MCF 10A (cell line): ENCODE data around the gene SLFN12L. TPM values are rescaled to one million over a fixed set of nuclear protein-coding genes. Genes with fewer than 3 reads are reported as not detected.
A peak's percentile ranks its signal among the peaks of the same experiment; 100 is the strongest.
"Not testable (repeated sequence)": the region's sequence is repeated elsewhere in the genome, so short reads cannot be mapped to it uniquely, and the experiment has no call there.

Experiments used
- BruUV-seq: library from RNA; stranded (reverse); fragments of 400-500 nt; replicated peaks from 2 replicates; lab custom pipeline; 2021; lab: Mats Ljungman, UMichigan
- CTCF ChIA-PET: fragments of 300-600 bp; sonication (Branson Sonifier 250); formaldehyde crosslinking; extraction: SDS; loops from one replicate; lab custom pipeline; 2021; ENCODE audit warnings: antibody characterized with exemption, inconsistent platforms; lab: Yijun Ruan, JAX
- POLR2A ChIA-PET: fragments of 300-600, 350-650 bp; sonication (Branson Sonifier 250); formaldehyde crosslinking; extraction: SDS; loops from one replicate; lab custom pipeline; 2020; ENCODE audit warnings: antibody characterized with exemption, inconsistent platforms; lab: Yijun Ruan, JAX
- DNase-seq: peaks from one replicate; pipeline ENCODE4 v3.0.0-alpha.2; 2018; ENCODE audit not compliant: unreplicated experiment
- H3K27ac Mint-ChIP-seq: one replicate; pipeline ENCODE4 v1.8.0; 2022; ENCODE audit warnings: mild to moderate bottlenecking, low read depth, mixed read lengths; ENCODE audit not compliant: unreplicated experiment
- H3K27me3 Mint-ChIP-seq: one replicate; pipeline ENCODE4 v1.8.0; 2022; ENCODE audit warnings: mixed read lengths; ENCODE audit not compliant: insufficient read depth, unreplicated experiment
- H3K36me3 Mint-ChIP-seq: one replicate; pipeline ENCODE4 v1.8.0; 2022; ENCODE audit warnings: mild to moderate bottlenecking, moderate library complexity, mixed read lengths; ENCODE audit not compliant: insufficient read depth, unreplicated experiment
- H3K4me1 Mint-ChIP-seq: one replicate; pipeline ENCODE4 v1.8.0; 2022; ENCODE audit warnings: mixed read lengths; ENCODE audit not compliant: insufficient read depth, unreplicated experiment
- H3K4me3 Mint-ChIP-seq: one replicate; pipeline ENCODE4 v1.8.0; 2022; ENCODE audit warnings: mild to moderate bottlenecking, moderate library complexity, mixed read lengths; ENCODE audit not compliant: unreplicated experiment
- H3K9me3 Mint-ChIP-seq: one replicate; pipeline ENCODE4 v1.8.0; 2022; ENCODE audit warnings: mixed read lengths; ENCODE audit not compliant: unreplicated experiment
- CTCF ChIP-seq: fragments of 200-600 bp; IDR thresholded peaks from one replicate; pipeline ENCODE4 v1.8.0; 2022; ENCODE audit warnings: antibody characterized with exemption, mild to moderate bottlenecking; ENCODE audit not compliant: unreplicated experiment
- intact Hi-C: fragments of 100-400 bp; cut with micrococcal nuclease; formaldehyde crosslinking; loops from 2 replicates; pipeline ENCODE4 v1.14.1; 2022
- total RNA-seq: library from RNA; stranded (reverse); gene quantifications from 2 replicates; pipeline ENCODE4 v1.2.3, GENCODE V29; 2022

SLFN12L gene
- total RNA-seq, 1 experiment from 2014 or later = 0.35 TPM

- TF ChIP-seq CTCF = no peak
- H3K27me3 Mint-ChIP-seq = peaks cover 70% of the 10 kb centered on the region
- CTCF ChIA-PET = interaction anchor here (3.9 kb wide), 1 partner anchor 10 kb away, joined by 15 read pairs; no protein-coding TSS in a partner anchor
- no peak for DNase-seq
- H3K9me3 Mint-ChIP-seq = peaks cover 5% of the 10 kb centered on the region
- H3K36me3 Mint-ChIP-seq = no peaks in the 10 kb centered on the region
- H3K4me1 Mint-ChIP-seq = no peaks in the 10 kb centered on the region
- POLR2A ChIA-PET = interaction anchor here (0.5 to 1.2 kb wide), 4 partner anchors 8 to 239 kb away, joined by 3 read pairs; no protein-coding TSS in a partner anchor
- intact Hi-C loops = no loop called here
- H3K27ac Mint-ChIP-seq = no peak overlapping the region
- H3K4me3 Mint-ChIP-seq = no peak overlapping the region
- no TSS peak for BruUV-seq
Observed at GRCh38 chr17:35523296-35523695, 14.2 kb downstream of the SLFN12L start.

GRCh38 chr17:35521654-35522256 lies 15.7 kb downstream of the SLFN12L start:
- DNase-seq = peak; percentile 29
- POLR2A ChIA-PET, H3K4me1 Mint-ChIP-seq, H3K27ac Mint-ChIP-seq, BruUV-seq, H3K36me3 Mint-ChIP-seq, H3K4me3 Mint-ChIP-seq, H3K9me3 Mint-ChIP-seq, intact Hi-C loops: not testable (repeated sequence)
- CTCF ChIA-PET = interaction anchor here (3.0 to 3.9 kb wide), 2 partner anchors 12 to 209 kb away, joined by 14 to 15 read pairs; no protein-coding TSS in a partner anchor
- H3K27me3 Mint-ChIP-seq = peaks cover 74% of the 10 kb centered on the region

GRCh38 chr17:35521150-35521549 lies 16.3 kb downstream of the SLFN12L start:
- Mint-ChIP-seq H3K27ac (no peak overlapping the region), H3K9me3 (no peaks in the 10 kb centered on the region), H3K4me1 (no peaks in the 10 kb centered on the region), H3K4me3 (no peak overlapping the region), H3K27me3 (peaks cover 72% of the 10 kb centered on the region), H3K36me3 (no peaks in the 10 kb centered on the region)
- no peak for TF ChIP-seq CTCF
- CTCF ChIA-PET = interaction anchor here (3.0 to 3.9 kb wide), 2 partner anchors 12 to 209 kb away, joined by 14 to 15 read pairs; no protein-coding TSS in a partner anchor
- no TSS peak for BruUV-seq
- intact Hi-C loops = no loop called here
- POLR2A ChIA-PET = no interaction called here
- no peak for DNase-seq

GRCh38 chr17:35519906-35520442 lies 17.5 kb downstream of the SLFN12L start:
- intact Hi-C loops = no loop called here
- H3K36me3 Mint-ChIP-seq = no peaks in the 10 kb centered on the region
- no peaks in the 10 kb centered on the region for H3K9me3 Mint-ChIP-seq
- TF ChIP-seq CTCF = no peak
- H3K27ac Mint-ChIP-seq = no peak overlapping the region
- ChIA-PET CTCF (interaction anchor here (0.7 to 3.9 kb wide), 5 partner anchors 14 to 252 kb away, joined by 3 to 15 read pairs (median 5); no protein-coding TSS in a partner anchor), POLR2A (no interaction called here)
- H3K4me3 Mint-ChIP-seq = no peak overlapping the region
- H3K27me3 Mint-ChIP-seq = peaks cover 67% of the 10 kb centered on the region
- no peaks in the 10 kb centered on the region for H3K4me1 Mint-ChIP-seq
- no TSS peak for BruUV-seq
- no peak for DNase-seq
